Loucy (cell line): ENCODE data around the gene VSIG8.

Experiments
- CTCF ChIP-seq: fragments of 200-600 bp; sonication (generic); conservative IDR thresholded peaks from 2 replicates; pipeline ENCODE4 v1.5.1; 2014; ENCODE audit warnings: mild to moderate bottlenecking, antibody characterized with exemption, low read length
- EZH2phosphoT487 ChIP-seq: fragments of 200-600 bp; IDR thresholded peaks from 2 replicates; pipeline ENCODE4 v1.6.1; 2018; ENCODE audit warnings: antibody characterized with exemption, mild to moderate bottlenecking, moderate library complexity, borderline replicate concordance

- no peak for TF ChIP-seq CTCF
- no peak for TF ChIP-seq EZH2phosphoT487
Measured at GRCh38 chr1:159827102-159827490, 35.4 kb downstream of the VSIG8 start.
